HG03460 (cell line): ENCODE data around the gene ATG4D.

Experiments
- ATAC-seq: cut with Tn5 transposase; IDR thresholded peaks from one replicate; pipeline ENCODE4 v1.9.1; 2021; ENCODE audit not compliant: unreplicated experiment

Gene ATG4D

GRCh38 chr19:10574462-10574861, 30.8 kb downstream of the ATG4D start:
- no peak for ATAC-seq

DNA sequence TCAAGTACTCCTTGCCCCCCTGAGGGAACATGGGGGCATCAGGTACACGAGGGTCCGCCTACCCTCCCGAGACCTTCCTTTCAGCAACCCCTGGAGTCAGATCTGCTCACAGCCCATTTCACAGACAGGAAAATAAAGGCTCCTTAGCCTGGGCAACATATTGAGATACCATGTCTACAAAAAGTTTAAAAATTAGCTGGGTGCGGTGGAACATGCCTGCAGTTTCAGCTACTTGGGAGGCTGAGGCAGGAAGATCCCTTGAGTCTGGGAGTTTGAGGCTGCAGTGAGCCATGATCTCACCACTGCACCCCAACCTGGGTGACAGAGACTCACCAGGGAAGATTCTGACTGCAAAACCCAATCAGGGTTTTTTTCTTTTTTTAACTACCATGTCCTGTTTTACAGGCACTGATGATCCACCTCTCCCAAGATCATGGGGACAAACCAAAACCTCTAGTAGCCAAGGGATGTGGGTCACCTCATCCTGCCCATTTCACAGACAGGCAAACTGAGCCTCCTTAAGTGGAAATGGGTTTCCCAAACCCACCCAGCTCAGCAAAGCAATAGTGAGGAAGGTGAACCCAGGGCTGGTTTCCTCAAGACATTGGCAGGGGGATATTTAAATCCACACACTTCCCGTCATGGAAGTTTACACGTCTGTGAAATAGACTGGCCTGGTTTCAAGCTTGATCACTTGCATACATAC, 31.5 kb downstream of the ATG4D start:
- ATAC-seq = no peak

DNA sequence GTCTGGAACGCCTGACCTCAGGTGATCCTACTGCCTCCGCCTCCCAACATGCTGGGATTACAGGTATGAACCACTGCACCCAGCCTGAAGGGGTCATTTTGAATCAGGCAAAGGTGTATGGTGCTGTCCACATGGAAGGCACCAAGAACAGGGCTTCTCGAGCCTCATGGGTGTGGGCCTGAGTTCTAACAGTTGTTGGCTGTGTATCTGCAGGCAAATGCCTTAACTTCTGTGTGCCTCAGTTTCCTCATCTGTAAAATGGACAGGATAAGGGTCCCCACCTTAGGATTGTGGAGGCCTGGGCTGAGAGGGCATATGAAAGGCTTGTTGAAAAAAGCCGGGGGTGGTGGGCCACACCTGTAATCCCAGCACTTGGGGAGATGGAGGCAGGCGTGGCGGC, 34.2 kb downstream of the ATG4D start:
- no peak for ATAC-seq

DNA sequence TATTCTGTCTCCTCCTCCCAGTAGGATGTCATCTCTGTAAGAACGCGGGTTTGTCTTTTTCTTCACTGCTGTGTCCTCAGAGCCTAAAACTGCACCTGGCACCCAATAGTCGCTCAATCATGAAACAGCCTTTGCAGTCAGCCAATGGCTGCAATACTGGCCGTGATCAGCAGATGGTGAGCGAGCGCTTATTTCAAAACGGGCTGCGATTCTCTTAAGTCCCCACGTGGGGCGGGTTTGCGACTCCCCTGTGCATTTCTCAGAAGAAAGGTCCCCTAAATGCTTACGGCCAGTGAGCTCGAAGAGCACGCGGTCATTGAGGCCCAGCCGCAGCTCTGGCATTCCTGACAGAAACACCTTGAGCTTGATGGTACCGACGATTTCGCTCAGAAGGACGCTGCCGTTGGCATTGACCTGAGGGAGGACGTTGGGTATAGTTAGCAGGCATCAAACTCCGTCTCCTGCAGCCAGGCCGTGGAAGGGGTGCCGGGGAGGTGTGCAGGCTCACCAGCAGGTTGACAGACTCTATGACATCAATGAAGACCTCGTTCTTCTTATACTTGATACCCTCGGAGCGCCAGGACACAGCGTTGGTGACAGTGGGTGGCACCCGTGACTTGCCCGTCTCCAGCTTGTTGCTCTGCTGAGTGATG, 37.4 kb downstream of the ATG4D start:
- ATAC-seq = no peak

DNA sequence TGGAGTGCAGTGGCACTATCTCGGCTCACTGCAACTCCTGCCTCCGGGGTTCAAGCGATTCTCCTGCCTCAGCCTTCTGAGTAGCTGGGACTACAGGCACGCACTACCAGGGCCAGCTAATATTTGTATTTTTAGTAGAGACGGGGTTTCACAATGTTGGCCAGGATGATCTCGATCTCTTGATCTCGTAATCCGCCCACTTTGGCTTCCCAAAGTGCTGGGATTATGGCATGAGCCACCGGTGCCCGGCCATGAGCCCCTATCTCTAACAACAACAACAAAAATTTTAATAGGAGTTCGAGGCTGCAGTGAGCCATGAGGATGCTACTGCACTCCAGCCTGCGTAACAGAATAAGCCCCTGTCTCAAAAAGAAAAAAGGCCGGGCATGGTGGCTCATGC, 38.4 kb downstream of the ATG4D start:
- no peak for ATAC-seq

- no peak for ATAC-seq
Observed at GRCh38 chr19:10583036-10583776, 39.5 kb downstream of the ATG4D start.

DNA sequence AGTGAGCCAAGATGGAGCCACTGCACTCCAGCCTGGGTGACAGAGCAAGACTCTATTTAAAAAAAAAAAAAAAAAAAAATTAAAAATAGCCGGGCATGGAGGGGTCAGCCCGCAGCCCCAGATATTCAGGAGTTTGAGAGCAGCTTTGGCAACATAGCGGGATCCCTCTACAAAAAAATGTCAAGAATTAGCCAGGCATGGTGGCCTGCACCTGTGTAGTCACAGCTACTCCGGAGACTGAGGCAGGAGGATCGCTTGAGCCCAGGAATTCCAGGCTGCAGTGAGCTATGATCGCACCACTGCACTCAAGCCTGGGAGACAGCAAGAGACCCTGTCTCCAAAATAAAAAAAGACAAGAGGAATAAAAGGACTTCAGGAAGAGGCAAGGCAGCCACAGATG, 42.7 kb downstream of the ATG4D start:
- ATAC-seq = no peak

GRCh38 chr19:10587022-10587838, 43.5 kb downstream of the ATG4D start, which contains the start of gene AP1M2:
Gene AP1M2 (minus strand): TSS chr19:10587312. CDS start chr19:10587231, 81 bp downstream.
- ATAC-seq = no peak

DNA sequence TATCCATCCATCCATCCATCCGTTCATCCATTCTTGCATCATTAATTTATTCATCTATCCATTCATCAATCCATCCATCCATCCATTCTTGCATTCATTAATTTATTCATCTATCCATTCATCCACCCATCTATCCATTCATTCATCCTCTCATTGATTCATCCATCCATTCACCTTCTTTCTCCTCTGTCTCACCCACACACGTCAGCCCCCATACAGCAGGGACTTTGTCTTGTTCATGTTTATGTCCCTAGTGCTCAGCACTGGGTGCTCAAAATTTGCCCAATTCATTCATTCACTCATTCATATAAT, 44.1 kb downstream of the ATG4D start:
- no peak for ATAC-seq

DNA sequence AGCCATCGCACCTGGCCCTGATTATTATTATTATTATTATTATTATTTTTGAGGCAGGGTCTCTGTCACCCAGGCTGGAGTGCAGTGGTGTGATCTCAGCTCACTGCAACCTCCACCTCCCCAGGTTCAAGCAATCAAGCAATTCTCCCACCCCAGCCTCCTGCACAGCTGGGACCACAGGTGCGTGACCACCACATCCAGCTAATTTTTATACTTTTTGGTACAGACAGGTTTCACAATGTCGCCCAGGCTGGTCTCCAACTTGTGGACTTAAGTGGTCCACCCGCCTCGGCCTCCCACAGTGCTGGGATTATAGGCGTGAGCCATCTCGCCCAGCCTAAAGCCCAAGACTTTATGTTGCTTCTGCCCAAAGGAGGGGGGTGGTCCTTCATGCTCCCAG, 49.4 kb downstream of the ATG4D start:
- ATAC-seq = no peak

GRCh38 chr19:10593820-10594637, 50.3 kb downstream of the ATG4D start:
- ATAC-seq = peak; percentile 58

DNA sequence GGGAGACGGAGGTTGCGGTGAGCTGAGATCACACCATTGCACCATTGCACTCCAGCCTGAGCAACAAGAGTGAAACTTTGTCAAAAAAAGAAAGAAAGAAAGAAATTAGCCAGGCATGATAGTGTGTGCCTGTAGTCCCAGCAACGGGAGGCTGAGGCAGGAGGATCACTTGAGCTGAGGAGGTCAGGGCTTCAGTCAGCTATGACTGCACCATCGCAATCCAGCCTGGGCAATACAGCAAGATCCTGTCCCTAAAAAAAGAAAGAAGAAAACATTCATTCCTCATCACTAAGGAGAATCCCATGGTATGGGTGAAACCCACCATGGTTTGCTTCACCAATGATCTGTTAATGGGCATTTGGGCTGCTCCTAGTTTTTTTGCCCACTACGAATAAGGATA, 56.4 kb downstream of the ATG4D start:
- no peak for ATAC-seq

DNA sequence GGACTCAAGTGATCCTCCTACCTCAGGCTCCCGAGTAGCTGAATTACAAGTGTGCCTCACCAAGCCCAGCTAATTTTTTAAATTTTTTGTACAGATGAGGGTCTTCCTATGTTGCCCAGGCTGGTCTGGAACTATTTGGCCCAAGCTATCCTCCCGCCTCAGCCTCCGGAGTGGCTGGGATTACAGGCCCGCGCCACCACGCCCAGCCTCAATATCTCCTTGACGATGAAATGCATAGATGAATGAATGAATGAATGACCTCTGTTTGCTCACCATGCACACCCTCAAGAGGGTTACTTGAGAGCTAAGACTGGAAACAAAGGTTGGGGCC, 58.3 kb downstream of the ATG4D start:
- ATAC-seq = no peak

DNA sequence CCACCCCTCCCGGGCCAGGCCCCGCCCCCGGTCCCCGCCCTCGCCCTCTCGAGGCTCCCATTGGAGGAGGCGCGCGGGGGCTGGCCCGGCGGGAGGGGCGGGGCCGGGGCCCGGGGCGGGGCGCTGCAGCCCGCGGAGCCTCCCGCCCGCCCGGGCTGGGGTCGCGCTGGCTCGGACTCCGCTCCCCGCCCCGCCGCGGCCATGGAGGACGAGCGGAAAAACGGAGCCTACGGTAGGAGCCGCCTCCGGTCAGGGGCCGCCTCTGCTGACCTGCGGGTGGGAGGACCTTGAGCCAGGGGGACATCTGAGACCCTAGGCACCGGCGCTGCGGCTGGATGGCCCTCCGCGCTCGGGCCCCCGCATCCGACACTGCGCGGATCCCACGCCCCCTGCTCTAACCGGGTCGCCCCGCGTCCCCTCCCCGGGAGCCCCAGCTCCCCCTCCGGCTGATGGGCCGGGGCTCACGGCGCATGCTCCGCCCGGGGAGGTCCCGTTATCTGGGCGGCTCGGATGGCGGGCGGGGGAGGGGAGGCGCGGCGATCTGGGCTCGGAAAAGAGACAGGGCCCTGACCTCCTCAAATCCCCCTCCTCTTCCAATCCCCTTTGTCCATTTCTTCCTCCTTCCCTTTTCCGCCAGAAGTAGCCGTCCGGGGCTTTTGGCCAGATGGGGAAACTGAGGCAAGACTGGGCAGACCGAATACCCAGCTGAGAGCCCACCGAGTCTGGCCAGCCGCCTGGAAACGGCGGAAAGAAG, 58.8 kb downstream of the ATG4D start:
- peak; percentile 44 for ATAC-seq
